Panc1 (cell line): ENCODE results near the gene C1orf50. TPM values are rescaled to one million over a fixed set of nuclear protein-coding genes. Genes with fewer than 3 reads are reported as not detected.

Source experiments
- ATAC-seq: fragments of 200-7000 bp; cut with Tn5 transposase; 2 replicates; pipeline ENCODE4 v1.9.1; 2020; ENCODE audit warnings: mild to moderate bottlenecking, moderate library complexity
- BruUV-seq: library from RNA; stranded (reverse); fragments of 400-500 nt; replicated peaks from 2 replicates; lab custom pipeline; 2021; lab: Mats Ljungman, UMichigan
- CTCF ChIA-PET: fragments of 300-600 bp; sonication (Branson Sonifier 250); formaldehyde crosslinking; loops from one replicate; lab custom pipeline; 2022; ENCODE audit warnings: antibody characterized with exemption; lab: Charles Lee
- POLR2A ChIA-PET: fragments of 300-600 bp; sonication (Branson Sonifier 250); formaldehyde crosslinking; loops from one replicate; lab custom pipeline; 2022; ENCODE audit warnings: antibody characterized with exemption; lab: Charles Lee
- DNase-seq: peaks from one replicate; pipeline ENCODE4 v3.0.0-alpha.2; 2010; ENCODE audit warnings: low read depth, low spot score
- H3K27ac ChIP-seq: 2 replicates; pipeline ENCODE4 v1.5.1; 2011; ENCODE audit warnings: mild to moderate bottlenecking, low read length, inconsistent platforms
- H3K27me3 ChIP-seq: fragments of 200-500 bp; sonication (Bioruptor generic); 2 replicates; pipeline ENCODE4 v1.6.0; 2014; ENCODE audit warnings: low read length, inconsistent platforms; ENCODE audit not compliant: control insufficient read depth, insufficient read depth
- H3K36me3 ChIP-seq: fragments of 200-500 bp; sonication (Bioruptor generic); 2 replicates; pipeline ENCODE4 v1.5.1; 2014; ENCODE audit warnings: inconsistent platforms, mild to moderate bottlenecking, low read length, moderate library complexity; ENCODE audit not compliant: control insufficient read depth, insufficient read depth
- H3K4me1 ChIP-seq: 2 replicates; pipeline ENCODE4 v1.5.1; 2011; ENCODE audit warnings: inconsistent platforms, mild to moderate bottlenecking, low read length, moderate library complexity; ENCODE audit not compliant: control insufficient read depth, insufficient read depth
- H3K4me3 ChIP-seq, 2 experiments: 2 replicates each; pipeline ENCODE4 v1.5.1; 2011 to 2012; ENCODE audit warnings: low read depth in 2 of 2, low read length in 2 of 2, mild to moderate bottlenecking in 2 of 2, inconsistent platforms in 1 of 2, moderate library complexity in 1 of 2
- H3K9me3 ChIP-seq: fragments of 200-500 bp; sonication (Bioruptor generic); 2 replicates; pipeline ENCODE4 v1.5.1; 2014; ENCODE audit warnings: low read depth, mild to moderate bottlenecking, inconsistent platforms, low read length, moderate library complexity; ENCODE audit not compliant: control insufficient read depth, insufficient read depth
- POLR2AphosphoS5 ChIP-seq: IDR thresholded peaks from 2 replicates; pipeline ENCODE4 v1.6.1; 2012; ENCODE audit warnings: mild to moderate bottlenecking, low read depth, low read length, moderate library complexity
- SIN3A ChIP-seq: IDR thresholded peaks from 2 replicates; pipeline ENCODE4 v1.6.1; 2012; ENCODE audit warnings: low read depth, mild to moderate bottlenecking, low read length, moderate library complexity, borderline replicate concordance; ENCODE audit not compliant: insufficient read depth
- TCF7L2 ChIP-seq: IDR thresholded peaks from 2 replicates; pipeline ENCODE4 v1.6.1; 2011; ENCODE audit warnings: mild to moderate bottlenecking, low read depth, low read length, inconsistent platforms
- in situ Hi-C: cut with HindIII; loops from 2 replicates; pipeline ENCODE4 v1.10.0; 2016; ENCODE audit warnings: low sequenced_read_pairs, low pct_unique_long_range_greater_than_20kb
- intact Hi-C: fragments of 100-400 bp; cut with micrococcal nuclease; formaldehyde crosslinking; loops from one replicate; pipeline ENCODE4 v1.10.0; 2022; ENCODE audit not compliant: unreplicated experiment
- total RNA-seq: library from RNA; stranded (reverse); gene quantifications from one replicate; pipeline ENCODE4 v1.2.1, GENCODE V29; 2021; ENCODE audit not compliant: unreplicated experiment
- TF ChIP-seq, protein P1 (sequence below): fragments of 450-650 bp; IDR thresholded peaks from 2 replicates; pipeline ENCODE4 v1.5.1; 2017; ENCODE audit warnings: mild to moderate bottlenecking
- TF ChIP-seq, protein P2 (sequence below), 2 experiments: IDR thresholded peaks; 2 replicates each; pipeline ENCODE4 v1.6.1; 2011 to 2012; ENCODE audit warnings: low read depth in 2 of 2, control low read depth in 1 of 2, low read length in 1 of 2, mild to moderate bottlenecking in 1 of 2, moderate library complexity in 1 of 2; ENCODE audit not compliant: insufficient read depth in 1 of 2

The C1orf50 gene
- total RNA-seq, 1 experiment from 2014 or later: 5.8 TPM

GRCh38 chr1:42786097-42786496 is 19.0 kb downstream of the C1orf50 start:
- ATAC-seq: no peak
- H3K9me3 ChIP-seq: no peaks in the 10 kb centered on the region

GRCh38 chr1:42788021-42788420 is 21.0 kb downstream of the C1orf50 start:
- Histone ChIP-seq H3K36me3 (no peaks in the 10 kb centered on the region), H3K9me3 (no peaks in the 10 kb centered on the region), H3K27ac (no peak overlapping the region), H3K27me3 (no peaks in the 10 kb centered on the region), H3K4me1 (no peaks in the 10 kb centered on the region), H3K4me3 (no peak overlapping the region)
- ChIA-PET CTCF (no interaction called here), POLR2A (interaction anchor here (0.6 kb wide), 1 partner anchor 17 kb away, joined by 8 read pairs; no protein-coding TSS in a partner anchor)
- in situ Hi-C loops (no loop called here), intact Hi-C loops (no loop called here)
- TF ChIP-seq TCF7L2 (no peak), POLR2AphosphoS5 (no peak), SIN3A (no peak)
- TF ChIP-seq, protein P1, sequence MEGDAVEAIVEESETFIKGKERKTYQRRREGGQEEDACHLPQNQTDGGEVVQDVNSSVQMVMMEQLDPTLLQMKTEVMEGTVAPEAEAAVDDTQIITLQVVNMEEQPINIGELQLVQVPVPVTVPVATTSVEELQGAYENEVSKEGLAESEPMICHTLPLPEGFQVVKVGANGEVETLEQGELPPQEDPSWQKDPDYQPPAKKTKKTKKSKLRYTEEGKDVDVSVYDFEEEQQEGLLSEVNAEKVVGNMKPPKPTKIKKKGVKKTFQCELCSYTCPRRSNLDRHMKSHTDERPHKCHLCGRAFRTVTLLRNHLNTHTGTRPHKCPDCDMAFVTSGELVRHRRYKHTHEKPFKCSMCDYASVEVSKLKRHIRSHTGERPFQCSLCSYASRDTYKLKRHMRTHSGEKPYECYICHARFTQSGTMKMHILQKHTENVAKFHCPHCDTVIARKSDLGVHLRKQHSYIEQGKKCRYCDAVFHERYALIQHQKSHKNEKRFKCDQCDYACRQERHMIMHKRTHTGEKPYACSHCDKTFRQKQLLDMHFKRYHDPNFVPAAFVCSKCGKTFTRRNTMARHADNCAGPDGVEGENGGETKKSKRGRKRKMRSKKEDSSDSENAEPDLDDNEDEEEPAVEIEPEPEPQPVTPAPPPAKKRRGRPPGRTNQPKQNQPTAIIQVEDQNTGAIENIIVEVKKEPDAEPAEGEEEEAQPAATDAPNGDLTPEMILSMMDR: no peak
- TF ChIP-seq, protein P2, sequence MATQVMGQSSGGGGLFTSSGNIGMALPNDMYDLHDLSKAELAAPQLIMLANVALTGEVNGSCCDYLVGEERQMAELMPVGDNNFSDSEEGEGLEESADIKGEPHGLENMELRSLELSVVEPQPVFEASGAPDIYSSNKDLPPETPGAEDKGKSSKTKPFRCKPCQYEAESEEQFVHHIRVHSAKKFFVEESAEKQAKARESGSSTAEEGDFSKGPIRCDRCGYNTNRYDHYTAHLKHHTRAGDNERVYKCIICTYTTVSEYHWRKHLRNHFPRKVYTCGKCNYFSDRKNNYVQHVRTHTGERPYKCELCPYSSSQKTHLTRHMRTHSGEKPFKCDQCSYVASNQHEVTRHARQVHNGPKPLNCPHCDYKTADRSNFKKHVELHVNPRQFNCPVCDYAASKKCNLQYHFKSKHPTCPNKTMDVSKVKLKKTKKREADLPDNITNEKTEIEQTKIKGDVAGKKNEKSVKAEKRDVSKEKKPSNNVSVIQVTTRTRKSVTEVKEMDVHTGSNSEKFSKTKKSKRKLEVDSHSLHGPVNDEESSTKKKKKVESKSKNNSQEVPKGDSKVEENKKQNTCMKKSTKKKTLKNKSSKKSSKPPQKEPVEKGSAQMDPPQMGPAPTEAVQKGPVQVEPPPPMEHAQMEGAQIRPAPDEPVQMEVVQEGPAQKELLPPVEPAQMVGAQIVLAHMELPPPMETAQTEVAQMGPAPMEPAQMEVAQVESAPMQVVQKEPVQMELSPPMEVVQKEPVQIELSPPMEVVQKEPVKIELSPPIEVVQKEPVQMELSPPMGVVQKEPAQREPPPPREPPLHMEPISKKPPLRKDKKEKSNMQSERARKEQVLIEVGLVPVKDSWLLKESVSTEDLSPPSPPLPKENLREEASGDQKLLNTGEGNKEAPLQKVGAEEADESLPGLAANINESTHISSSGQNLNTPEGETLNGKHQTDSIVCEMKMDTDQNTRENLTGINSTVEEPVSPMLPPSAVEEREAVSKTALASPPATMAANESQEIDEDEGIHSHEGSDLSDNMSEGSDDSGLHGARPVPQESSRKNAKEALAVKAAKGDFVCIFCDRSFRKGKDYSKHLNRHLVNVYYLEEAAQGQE (IDR thresholded peaks at IDR 0.05; ENCODE audit: insufficient read depth in 1 of 2, low read depth in 2 of 2, low read length in 1 of 2): no peak
- no TSS peak for BruUV-seq
- DNase-seq (no peak), ATAC-seq (0 out of 2 replicates have a peak, but pooled peaks have one; percentile 34)

More at GRCh38 chr1:42786097-42786496, 19.0 kb downstream of the C1orf50 start:
- Histone ChIP-seq H3K27me3 (no peaks in the 10 kb centered on the region), H3K36me3 (no peaks in the 10 kb centered on the region), H3K4me3 (no peak overlapping the region), H3K27ac (no peak overlapping the region), H3K4me1 (no peaks in the 10 kb centered on the region)
- in situ Hi-C loops (no loop called here), intact Hi-C loops (no loop called here)
- CTCF ChIA-PET: no interaction called here
- POLR2A ChIA-PET: no interaction called here
- BruUV-seq: no TSS peak
- TF ChIP-seq POLR2AphosphoS5: no peak
- TF ChIP-seq, protein P2 (IDR thresholded peaks at IDR 0.05; ENCODE audit: insufficient read depth in 1 of 2, low read depth in 2 of 2, low read length in 1 of 2): no peak
- no peak for TF ChIP-seq SIN3A
- no peak for TF ChIP-seq TCF7L2
- TF ChIP-seq, protein P1: no peak
- no peak for DNase-seq
